Muscle of leg (tissue), 16 donors: ENCODE measurements around the gene SUMO2. TPM values are rescaled to one million over a fixed set of nuclear protein-coding genes. Genes with fewer than 3 reads are reported as not detected.

ENCODE experiments used
- DNase-seq: peaks from one replicate; pipeline ENCODE4 v3.0.0; 2013
- H3K27ac ChIP-seq: one replicate; pipeline ENCODE4 v1.5.1; 2013; ENCODE audit warnings: mild to moderate bottlenecking, low read length, control low read depth
- H3K27me3 ChIP-seq: one replicate; pipeline ENCODE4 v1.6.1; 2013; ENCODE audit warnings: low read length; ENCODE audit not compliant: control insufficient read depth, insufficient read depth
- H3K36me3 ChIP-seq: one replicate; pipeline ENCODE4 v1.6.1; 2013; ENCODE audit warnings: low read length; ENCODE audit not compliant: control insufficient read depth, insufficient read depth
- H3K4me1 ChIP-seq: one replicate; pipeline ENCODE4 v1.6.1; 2013; ENCODE audit warnings: low read length; ENCODE audit not compliant: control insufficient read depth, insufficient read depth
- H3K4me3 ChIP-seq: one replicate; pipeline ENCODE4 v1.5.1; 2013; ENCODE audit warnings: low read length, control low read depth
- H3K9me3 ChIP-seq: replicated peaks from 2 replicates; pipeline ENCODE4 v1.6.1; 2013; ENCODE audit warnings: low read depth, low read length; ENCODE audit not compliant: control insufficient read depth
- WGBS: methylation state at CpG from one replicate; pipeline ENCODE4 v1.1.5; 2013; ENCODE audit warnings: missing lambda C conversion rate; ENCODE audit not compliant: insufficient coverage; 5-methylcytosine and 5-hydroxymethylcytosine counted together
- long read RNA-seq, 11 donors: transcript quantifications; one replicate each; lab custom pipeline, GENCODE V29; 2026
- polyA plus RNA-seq, 8 donors: library from polyadenylated mRNA; unstranded; fragments of 120-200 nt; gene quantifications; one replicate each; pipeline versions ENCODE4 v1.2.1 to v1.2.3, GENCODE V29; 2013; ENCODE audit warnings: inconsistent platforms in 1 of 8, low replicate concordance in 1 of 8; ENCODE audit not compliant: insufficient read length in 8 of 8, insufficient read depth in 1 of 8
- total RNA-seq: library from RNA; stranded (reverse); fragments of 120-200 nt; gene quantifications from one replicate; pipeline ENCODE4 v1.2.4, GENCODE V29; 2013

The SUMO2 gene
- total RNA-seq = 242 TPM
- polyA plus RNA-seq = 100 to 1,000 TPM; 340 to 477 (median 387) TPM
- long read RNA-seq, donor 1, transcript SUMO2-202 (4 exons, 3,190 nt) = major isoform, 90 of 94 reads
- long read RNA-seq, donor 1, partial matches to known transcripts = 0 of 94 reads
- long read RNA-seq, donor 1, other reads (novel, unspliced or antisense) = 0 of 94 reads
- long read RNA-seq, donor 2, transcript SUMO2-202 (4 exons, 3,190 nt) = major isoform, 26 of 26 reads
- long read RNA-seq, donor 2, partial matches to known transcripts = 0 of 26 reads
- long read RNA-seq, donor 2, other reads (novel, unspliced or antisense) = 0 of 26 reads
- long read RNA-seq, donor 3, transcript SUMO2-203 (4 exons, 490 nt) = minor isoform, 6 of 207 reads
- long read RNA-seq, donor 3, transcript SUMO2-202 (4 exons, 3,190 nt) = major isoform, 140 of 207 reads
- long read RNA-seq, donor 3, partial matches to known transcripts = 60 of 207 reads
- long read RNA-seq, donor 3, other reads (novel, unspliced or antisense) = 0 of 207 reads
- long read RNA-seq, donor 4, transcript SUMO2-202 (4 exons, 3,190 nt) = major isoform, 145 of 158 reads
- long read RNA-seq, donor 4, partial matches to known transcripts = 10 of 158 reads
- long read RNA-seq, donor 4, other reads (novel, unspliced or antisense) = 0 of 158 reads
- long read RNA-seq, donor 5, transcript SUMO2-202 (4 exons, 3,190 nt) = major isoform, 399 of 426 reads
- long read RNA-seq, donor 5, transcript SUMO2-203 (4 exons, 490 nt) = minor isoform, 8 of 426 reads
- long read RNA-seq, donor 5, partial matches to known transcripts = 15 of 426 reads
- long read RNA-seq, donor 5, other reads (novel, unspliced or antisense) = 0 of 426 reads
- long read RNA-seq, donor 6, transcript SUMO2-202 (4 exons, 3,190 nt) = major isoform, 292 of 320 reads
- long read RNA-seq, donor 6, transcript SUMO2-203 (4 exons, 490 nt) = minor isoform, 9 of 320 reads
- long read RNA-seq, donor 6, partial matches to known transcripts = 18 of 320 reads
- long read RNA-seq, donor 6, other reads (novel, unspliced or antisense) = 0 of 320 reads
- long read RNA-seq, donor 7, transcript SUMO2-202 (4 exons, 3,190 nt) = major isoform, 246 of 263 reads
- long read RNA-seq, donor 7, partial matches to known transcripts = 14 of 263 reads
- long read RNA-seq, donor 7, other reads (novel, unspliced or antisense) = 0 of 263 reads
- long read RNA-seq, donor 8, transcript SUMO2-202 (4 exons, 3,190 nt) = major isoform, 168 of 185 reads
- long read RNA-seq, donor 8, partial matches to known transcripts = 12 of 185 reads
- long read RNA-seq, donor 8, other reads (novel, unspliced or antisense) = 0 of 185 reads
- long read RNA-seq, donor 9, transcript SUMO2-202 (4 exons, 3,190 nt) = major isoform, 137 of 150 reads
- long read RNA-seq, donor 9, partial matches to known transcripts = 9 of 150 reads
- long read RNA-seq, donor 9, other reads (novel, unspliced or antisense) = 0 of 150 reads
- long read RNA-seq, donor 10, transcript SUMO2-202 (4 exons, 3,190 nt) = major isoform, 283 of 316 reads
- long read RNA-seq, donor 10, transcript SUMO2-203 (4 exons, 490 nt) = minor isoform, 8 of 316 reads
- long read RNA-seq, donor 10, partial matches to known transcripts = 22 of 316 reads
- long read RNA-seq, donor 10, other reads (novel, unspliced or antisense) = 0 of 316 reads
- long read RNA-seq, donor 11, transcript SUMO2-202 (4 exons, 3,190 nt) = major isoform, 186 of 197 reads
- long read RNA-seq, donor 11, partial matches to known transcripts = 8 of 197 reads
- long read RNA-seq, donor 11, other reads (novel, unspliced or antisense) = 0 of 197 reads

DNA sequence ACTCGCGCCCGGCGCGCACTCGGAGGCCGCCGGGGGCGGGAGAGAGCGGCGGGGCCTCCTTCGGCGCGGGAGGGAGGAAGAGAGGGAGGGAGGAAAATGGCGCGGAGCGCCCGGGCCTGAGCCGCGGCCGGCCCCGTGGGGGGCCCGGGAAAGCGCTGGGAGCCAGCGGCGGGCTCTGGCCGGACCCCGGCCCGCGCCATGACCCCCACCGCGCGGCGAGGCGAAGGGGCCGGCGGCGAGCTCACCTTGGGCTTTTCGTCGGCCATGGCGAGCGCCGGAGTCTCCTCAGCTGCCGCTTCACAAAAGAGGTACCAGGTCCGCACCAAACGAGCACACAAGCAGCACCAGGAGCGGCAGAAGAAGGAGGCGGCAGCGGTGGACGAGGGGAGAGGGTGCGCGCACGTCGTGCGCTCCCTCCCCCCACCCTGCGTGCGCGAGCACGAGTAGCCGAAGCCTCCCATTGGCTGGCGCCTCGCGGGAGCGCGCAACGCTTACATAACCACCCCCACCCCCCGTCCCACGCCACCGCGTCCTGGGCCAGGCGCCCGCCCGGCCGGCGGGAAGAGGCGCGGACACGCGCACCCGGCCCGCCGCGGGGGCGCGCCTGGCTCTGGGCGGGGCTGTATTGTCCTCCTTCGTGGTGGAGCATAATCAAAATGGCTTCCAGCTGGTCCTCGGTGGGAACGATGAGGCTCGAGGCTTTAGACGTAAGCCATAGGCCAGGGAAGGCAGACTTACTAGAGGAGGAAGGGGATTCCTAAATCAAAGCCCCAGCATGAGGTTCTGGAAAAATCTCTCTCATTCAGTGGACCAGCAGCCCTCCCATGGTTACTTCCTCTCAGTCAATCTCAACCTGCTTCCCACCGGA, at the start of gene SUMO2:
SUMO2 (minus strand) TSS at position 391 of the 868 bp plus-strand sequence; CDS start at position 266, 125 bp downstream.
- peak; percentile 98 for DNase-seq
- no peaks in the 10 kb centered on the region for H3K9me3 ChIP-seq
- H3K27me3 ChIP-seq = no peaks in the 10 kb centered on the region
- WGBS = 1% methylated on average over 62 of the region's 92 CpGs
- peak within 1 kb of the TSS; percentile 84 for H3K4me3 ChIP-seq
- H3K36me3 ChIP-seq = peaks cover 23% of the 10 kb centered on the region
- peak within 1 kb of the TSS; percentile 100 for H3K27ac ChIP-seq
- H3K4me1 ChIP-seq = peaks cover 16% of the 10 kb centered on the region

DNA sequence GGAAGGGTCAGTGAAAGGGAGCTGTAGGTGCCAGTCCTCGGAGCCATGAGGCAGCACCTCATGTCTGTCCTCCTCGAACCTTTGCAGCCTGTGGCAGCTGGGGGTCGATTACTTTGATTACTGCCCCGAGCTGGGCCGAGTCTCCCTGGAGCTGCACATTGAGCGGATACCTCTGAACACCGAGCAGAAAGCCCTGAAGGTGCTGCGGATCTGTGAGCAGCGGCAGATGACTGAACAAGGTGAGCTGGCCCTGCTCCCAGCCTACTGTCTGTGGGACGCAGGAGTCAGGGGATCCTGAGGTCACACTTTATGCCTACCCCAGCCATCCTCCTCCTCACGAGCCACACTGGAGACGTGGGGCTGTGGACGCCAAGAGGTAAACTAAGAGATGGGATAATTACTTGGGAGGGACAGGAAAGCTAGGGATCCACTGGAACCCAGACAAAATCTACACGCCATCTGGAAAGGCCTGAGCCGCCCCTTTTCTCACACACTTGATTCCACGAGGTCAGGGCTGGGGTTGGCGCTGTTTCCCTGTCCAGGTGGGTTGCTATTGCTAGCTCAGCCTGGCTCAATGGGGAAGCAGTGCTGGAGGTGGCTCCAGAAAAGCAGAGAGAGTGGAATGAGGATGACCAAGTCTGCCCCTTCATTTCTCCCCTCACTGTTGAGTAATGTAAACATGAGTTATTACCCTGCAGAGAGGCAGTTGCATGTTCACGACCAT, 49.1 kb upstream of the SUMO2 start:
- DNase-seq = no peak
- H3K27ac ChIP-seq = no peak overlapping the region
- no peak overlapping the region for H3K4me3 ChIP-seq
- H3K27me3 ChIP-seq = no peaks in the 10 kb centered on the region
- WGBS = 98% methylated on average over 10 of the region's 18 CpGs
- no peaks in the 10 kb centered on the region for H3K9me3 ChIP-seq
- peaks cover under 1% of the 10 kb centered on the region for H3K4me1 ChIP-seq
- H3K36me3 ChIP-seq = peaks cover 80% of the 10 kb centered on the region

DNA sequence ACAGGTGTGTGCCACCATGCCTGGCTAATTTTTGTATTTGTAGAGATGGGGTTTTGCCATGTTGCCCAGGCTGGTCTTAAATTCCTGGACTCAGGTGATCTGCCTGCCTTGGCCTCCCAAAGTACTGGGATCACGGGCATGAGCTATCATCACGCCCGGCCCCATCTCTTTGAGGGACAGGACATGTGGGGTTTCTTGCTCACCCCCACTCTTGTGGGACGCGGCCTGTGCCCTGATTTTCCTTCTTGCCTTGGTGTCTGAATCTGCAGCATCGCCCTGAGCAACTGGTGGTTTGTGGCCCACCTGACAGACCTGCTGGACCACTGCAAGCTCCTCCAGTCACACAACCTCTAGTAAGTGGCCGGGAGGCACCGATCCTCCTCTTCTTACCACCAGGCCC, 48.3 kb upstream of the SUMO2 start:
- Histone ChIP-seq H3K4me3 (no peak overlapping the region), H3K27me3 (no peaks in the 10 kb centered on the region), H3K9me3 (no peaks in the 10 kb centered on the region), H3K36me3 (peaks cover 84% of the 10 kb centered on the region), H3K27ac (no peak overlapping the region), H3K4me1 (no peaks in the 10 kb centered on the region)
- no peak for DNase-seq
- 92% methylated on average over 6 of the region's 8 CpGs for WGBS

DNA sequence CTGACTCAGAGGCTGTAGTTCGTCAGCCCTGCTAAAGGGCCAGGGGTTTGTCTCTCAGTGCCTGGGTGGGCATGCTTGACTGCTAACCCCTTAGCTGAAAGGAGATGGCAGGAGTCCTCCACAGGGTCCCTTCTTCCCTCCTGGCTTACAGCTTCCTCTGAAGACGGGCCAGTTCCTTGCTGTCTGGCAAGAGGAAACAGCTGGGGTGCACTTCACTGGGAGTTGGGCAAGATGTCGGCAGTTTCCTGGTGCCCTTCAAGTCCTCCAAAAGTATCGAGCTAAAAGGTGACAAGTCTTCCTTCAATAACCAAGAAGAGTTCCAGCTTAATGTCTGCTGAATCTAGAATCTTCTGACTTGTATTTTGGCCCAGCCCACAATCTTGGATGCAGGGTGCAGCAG, 46.1 kb upstream of the SUMO2 start:
- no peaks in the 10 kb centered on the region for H3K9me3 ChIP-seq
- 80% methylated on average over 3 of the region's 4 CpGs for WGBS
- H3K27me3 ChIP-seq = no peaks in the 10 kb centered on the region
- no peaks in the 10 kb centered on the region for H3K4me1 ChIP-seq
- no peak for DNase-seq
- peaks cover 85% of the 10 kb centered on the region for H3K36me3 ChIP-seq
- no peak overlapping the region for H3K27ac ChIP-seq
- no peak overlapping the region for H3K4me3 ChIP-seq

DNA sequence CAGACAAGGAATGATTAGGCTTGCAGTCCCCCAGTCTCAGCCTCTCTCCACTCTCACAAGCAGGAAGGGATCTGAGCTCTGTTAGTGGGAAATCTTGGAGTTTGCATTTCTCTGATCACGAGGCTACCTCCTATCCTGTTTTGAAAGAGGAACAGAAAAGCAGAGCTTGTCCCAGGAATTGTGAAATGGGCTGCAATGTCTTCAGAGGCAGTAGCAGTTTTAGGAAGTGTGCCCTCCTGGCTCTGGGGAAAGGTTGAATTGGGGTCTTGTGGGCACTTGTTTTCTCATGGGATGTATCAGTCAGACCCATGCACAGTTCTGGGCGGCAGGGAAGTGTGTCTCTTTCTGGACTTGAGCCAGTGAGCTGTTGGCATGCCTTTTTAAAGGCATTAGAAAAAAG, 45.5 kb upstream of the SUMO2 start:
- Histone ChIP-seq H3K27me3 (no peaks in the 10 kb centered on the region), H3K4me3 (no peak overlapping the region), H3K36me3 (peaks cover 83% of the 10 kb centered on the region), H3K9me3 (no peaks in the 10 kb centered on the region), H3K4me1 (no peaks in the 10 kb centered on the region), H3K27ac (no peak overlapping the region)
- DNase-seq = peak; percentile 82
- WGBS = no CpG with 5 or more reads among the region's 2 CpGs

- no peaks in the 10 kb centered on the region for H3K4me1 ChIP-seq
- H3K27me3 ChIP-seq = no peaks in the 10 kb centered on the region
- WGBS = 100% methylated on average over 1 of the region's 5 CpGs
- H3K4me3 ChIP-seq = no peak overlapping the region
- H3K36me3 ChIP-seq = peaks cover 77% of the 10 kb centered on the region
- H3K9me3 ChIP-seq = no peaks in the 10 kb centered on the region
- no peak for DNase-seq
- no peak overlapping the region for H3K27ac ChIP-seq
Observed at GRCh38 chr17:75227729-75228128, 45.0 kb upstream of the SUMO2 start.

DNA sequence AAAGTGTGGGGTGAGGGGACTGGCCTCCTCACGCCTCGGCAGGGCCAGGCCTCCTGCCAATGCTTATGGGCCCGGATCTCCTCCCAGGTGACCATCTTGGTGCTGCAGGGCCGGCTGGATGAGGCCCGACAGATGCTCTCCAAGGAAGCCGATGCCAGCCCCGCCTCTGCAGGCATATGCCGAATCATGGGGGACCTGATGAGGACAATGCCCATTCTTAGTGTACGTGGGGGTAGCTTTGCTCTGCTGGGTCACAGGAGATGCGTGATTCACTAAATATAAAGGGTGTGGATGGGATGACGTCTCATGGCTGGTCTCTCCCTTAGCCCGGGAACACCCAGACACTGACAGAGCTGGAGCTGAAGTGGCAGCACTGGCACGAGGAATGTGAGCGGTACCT, 42.3 kb upstream of the SUMO2 start:
- Histone ChIP-seq H3K27ac (no peak overlapping the region), H3K4me1 (no peaks in the 10 kb centered on the region), H3K27me3 (no peaks in the 10 kb centered on the region), H3K36me3 (peaks cover 64% of the 10 kb centered on the region), H3K9me3 (no peaks in the 10 kb centered on the region), H3K4me3 (no peak overlapping the region)
- 62% methylated on average over 14 of the region's 14 CpGs for WGBS
- no peak for DNase-seq

- H3K36me3 ChIP-seq = peaks cover 66% of the 10 kb centered on the region
- no peak for DNase-seq
- H3K9me3 ChIP-seq = no peaks in the 10 kb centered on the region
- no peak overlapping the region for H3K27ac ChIP-seq
- no CpG with 5 or more reads among the region's 3 CpGs for WGBS
- H3K4me3 ChIP-seq = no peak overlapping the region
- H3K4me1 ChIP-seq = no peaks in the 10 kb centered on the region
- H3K27me3 ChIP-seq = no peaks in the 10 kb centered on the region
Observed at GRCh38 chr17:75219815-75220214, 37.1 kb upstream of the SUMO2 start.
